B cell (primary cell): Measurements from ENCODE around the gene CHD2.

Experiments
- CTCF ChIP-seq: fragments of 200-600 bp; IDR thresholded peaks from one replicate; pipeline ENCODE4 v1.8.0; 2022; ENCODE audit warnings: antibody characterized with exemption, mild to moderate bottlenecking
- EZH2 ChIP-seq: IDR thresholded peaks from 2 replicates; pipeline ENCODE4 v1.6.1; 2012; ENCODE audit warnings: borderline replicate concordance, low read depth, mild to moderate bottlenecking, moderate library complexity, low read length; ENCODE audit not compliant: insufficient read depth, poor library complexity, severe bottlenecking

GRCh38 chr15:93005133-93005532 lies 105.0 kb downstream of the CHD2 start:
- TF ChIP-seq CTCF (no peak), EZH2 (no peak)
